Panc1 (cell line): ENCODE measurements around the gene STXBP3. TPM values are rescaled to one million over a fixed set of nuclear protein-coding genes. Genes with fewer than 3 reads are reported as not detected.

Experiments used
- ATAC-seq: fragments of 200-7000 bp; cut with Tn5 transposase; 2 replicates; pipeline ENCODE4 v1.9.1; 2020; ENCODE audit warnings: mild to moderate bottlenecking, moderate library complexity
- BruUV-seq: library from RNA; stranded (reverse); fragments of 400-500 nt; replicated peaks from 2 replicates; lab custom pipeline; 2021; lab: Mats Ljungman, UMichigan
- CTCF ChIA-PET: fragments of 300-600 bp; sonication (Branson Sonifier 250); formaldehyde crosslinking; loops from one replicate; lab custom pipeline; 2022; ENCODE audit warnings: antibody characterized with exemption; lab: Charles Lee
- POLR2A ChIA-PET: fragments of 300-600 bp; sonication (Branson Sonifier 250); formaldehyde crosslinking; loops from one replicate; lab custom pipeline; 2022; ENCODE audit warnings: antibody characterized with exemption; lab: Charles Lee
- DNase-seq: peaks from one replicate; pipeline ENCODE4 v3.0.0-alpha.2; 2010; ENCODE audit warnings: low read depth, low spot score
- H3K27ac ChIP-seq: 2 replicates; pipeline ENCODE4 v1.5.1; 2011; ENCODE audit warnings: mild to moderate bottlenecking, low read length, inconsistent platforms
- H3K27me3 ChIP-seq: fragments of 200-500 bp; sonication (Bioruptor generic); 2 replicates; pipeline ENCODE4 v1.6.0; 2014; ENCODE audit warnings: low read length, inconsistent platforms; ENCODE audit not compliant: control insufficient read depth, insufficient read depth
- H3K36me3 ChIP-seq: fragments of 200-500 bp; sonication (Bioruptor generic); 2 replicates; pipeline ENCODE4 v1.5.1; 2014; ENCODE audit warnings: inconsistent platforms, mild to moderate bottlenecking, low read length, moderate library complexity; ENCODE audit not compliant: control insufficient read depth, insufficient read depth
- H3K4me1 ChIP-seq: 2 replicates; pipeline ENCODE4 v1.5.1; 2011; ENCODE audit warnings: inconsistent platforms, mild to moderate bottlenecking, low read length, moderate library complexity; ENCODE audit not compliant: control insufficient read depth, insufficient read depth
- H3K4me3 ChIP-seq, 2 experiments: 2 replicates each; pipeline ENCODE4 v1.5.1; 2011 to 2012; ENCODE audit warnings: low read depth in 2 of 2, low read length in 2 of 2, mild to moderate bottlenecking in 2 of 2, inconsistent platforms in 1 of 2, moderate library complexity in 1 of 2
- H3K9me3 ChIP-seq: fragments of 200-500 bp; sonication (Bioruptor generic); 2 replicates; pipeline ENCODE4 v1.5.1; 2014; ENCODE audit warnings: low read depth, mild to moderate bottlenecking, inconsistent platforms, low read length, moderate library complexity; ENCODE audit not compliant: control insufficient read depth, insufficient read depth
- POLR2AphosphoS5 ChIP-seq: IDR thresholded peaks from 2 replicates; pipeline ENCODE4 v1.6.1; 2012; ENCODE audit warnings: mild to moderate bottlenecking, low read depth, low read length, moderate library complexity
- SIN3A ChIP-seq: IDR thresholded peaks from 2 replicates; pipeline ENCODE4 v1.6.1; 2012; ENCODE audit warnings: low read depth, mild to moderate bottlenecking, low read length, moderate library complexity, borderline replicate concordance; ENCODE audit not compliant: insufficient read depth
- TCF7L2 ChIP-seq: IDR thresholded peaks from 2 replicates; pipeline ENCODE4 v1.6.1; 2011; ENCODE audit warnings: mild to moderate bottlenecking, low read depth, low read length, inconsistent platforms
- in situ Hi-C: cut with HindIII; loops from 2 replicates; pipeline ENCODE4 v1.10.0; 2016; ENCODE audit warnings: low sequenced_read_pairs, low pct_unique_long_range_greater_than_20kb
- intact Hi-C: fragments of 100-400 bp; cut with micrococcal nuclease; formaldehyde crosslinking; loops from one replicate; pipeline ENCODE4 v1.10.0; 2022; ENCODE audit not compliant: unreplicated experiment
- total RNA-seq: library from RNA; stranded (reverse); gene quantifications from one replicate; pipeline ENCODE4 v1.2.1, GENCODE V29; 2021; ENCODE audit not compliant: unreplicated experiment
- TF ChIP-seq, protein P1 (sequence below), 2 experiments: IDR thresholded peaks; 2 replicates each; pipeline ENCODE4 v1.6.1; 2011 to 2012; ENCODE audit warnings: low read depth in 2 of 2, control low read depth in 1 of 2, low read length in 1 of 2, mild to moderate bottlenecking in 1 of 2, moderate library complexity in 1 of 2; ENCODE audit not compliant: insufficient read depth in 1 of 2
- TF ChIP-seq, protein P2 (sequence below): fragments of 450-650 bp; IDR thresholded peaks from 2 replicates; pipeline ENCODE4 v1.5.1; 2017; ENCODE audit warnings: mild to moderate bottlenecking

Gene STXBP3
- total RNA-seq, 1 experiment from 2014 or later, result 27.7 TPM

GRCh38 chr1:108722292-108722691 lies 24.2 kb upstream of the STXBP3 start:
- intact Hi-C loops, result no loop called here
- CTCF ChIA-PET, result no interaction called here
- no peak for ATAC-seq
- Histone ChIP-seq H3K9me3 (no peaks in the 10 kb centered on the region), H3K4me3 (peak overlapping the region in 1 of 2 experiments; percentile 12; a peak in 1 of 4 replicates), H3K36me3 (no peaks in the 10 kb centered on the region), H3K27me3 (no peaks in the 10 kb centered on the region), H3K4me1 (no peaks in the 10 kb centered on the region), H3K27ac (no peak overlapping the region)
- POLR2A ChIA-PET, result no interaction called here
- TF ChIP-seq, protein P1, sequence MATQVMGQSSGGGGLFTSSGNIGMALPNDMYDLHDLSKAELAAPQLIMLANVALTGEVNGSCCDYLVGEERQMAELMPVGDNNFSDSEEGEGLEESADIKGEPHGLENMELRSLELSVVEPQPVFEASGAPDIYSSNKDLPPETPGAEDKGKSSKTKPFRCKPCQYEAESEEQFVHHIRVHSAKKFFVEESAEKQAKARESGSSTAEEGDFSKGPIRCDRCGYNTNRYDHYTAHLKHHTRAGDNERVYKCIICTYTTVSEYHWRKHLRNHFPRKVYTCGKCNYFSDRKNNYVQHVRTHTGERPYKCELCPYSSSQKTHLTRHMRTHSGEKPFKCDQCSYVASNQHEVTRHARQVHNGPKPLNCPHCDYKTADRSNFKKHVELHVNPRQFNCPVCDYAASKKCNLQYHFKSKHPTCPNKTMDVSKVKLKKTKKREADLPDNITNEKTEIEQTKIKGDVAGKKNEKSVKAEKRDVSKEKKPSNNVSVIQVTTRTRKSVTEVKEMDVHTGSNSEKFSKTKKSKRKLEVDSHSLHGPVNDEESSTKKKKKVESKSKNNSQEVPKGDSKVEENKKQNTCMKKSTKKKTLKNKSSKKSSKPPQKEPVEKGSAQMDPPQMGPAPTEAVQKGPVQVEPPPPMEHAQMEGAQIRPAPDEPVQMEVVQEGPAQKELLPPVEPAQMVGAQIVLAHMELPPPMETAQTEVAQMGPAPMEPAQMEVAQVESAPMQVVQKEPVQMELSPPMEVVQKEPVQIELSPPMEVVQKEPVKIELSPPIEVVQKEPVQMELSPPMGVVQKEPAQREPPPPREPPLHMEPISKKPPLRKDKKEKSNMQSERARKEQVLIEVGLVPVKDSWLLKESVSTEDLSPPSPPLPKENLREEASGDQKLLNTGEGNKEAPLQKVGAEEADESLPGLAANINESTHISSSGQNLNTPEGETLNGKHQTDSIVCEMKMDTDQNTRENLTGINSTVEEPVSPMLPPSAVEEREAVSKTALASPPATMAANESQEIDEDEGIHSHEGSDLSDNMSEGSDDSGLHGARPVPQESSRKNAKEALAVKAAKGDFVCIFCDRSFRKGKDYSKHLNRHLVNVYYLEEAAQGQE (IDR thresholded peaks at IDR 0.05; ENCODE audit: insufficient read depth in 1 of 2, low read depth in 2 of 2, low read length in 1 of 2), result no peak
- TF ChIP-seq TCF7L2, result no peak
- TF ChIP-seq POLR2AphosphoS5, result no peak
- TF ChIP-seq SIN3A, result no peak
- TF ChIP-seq, protein P2, sequence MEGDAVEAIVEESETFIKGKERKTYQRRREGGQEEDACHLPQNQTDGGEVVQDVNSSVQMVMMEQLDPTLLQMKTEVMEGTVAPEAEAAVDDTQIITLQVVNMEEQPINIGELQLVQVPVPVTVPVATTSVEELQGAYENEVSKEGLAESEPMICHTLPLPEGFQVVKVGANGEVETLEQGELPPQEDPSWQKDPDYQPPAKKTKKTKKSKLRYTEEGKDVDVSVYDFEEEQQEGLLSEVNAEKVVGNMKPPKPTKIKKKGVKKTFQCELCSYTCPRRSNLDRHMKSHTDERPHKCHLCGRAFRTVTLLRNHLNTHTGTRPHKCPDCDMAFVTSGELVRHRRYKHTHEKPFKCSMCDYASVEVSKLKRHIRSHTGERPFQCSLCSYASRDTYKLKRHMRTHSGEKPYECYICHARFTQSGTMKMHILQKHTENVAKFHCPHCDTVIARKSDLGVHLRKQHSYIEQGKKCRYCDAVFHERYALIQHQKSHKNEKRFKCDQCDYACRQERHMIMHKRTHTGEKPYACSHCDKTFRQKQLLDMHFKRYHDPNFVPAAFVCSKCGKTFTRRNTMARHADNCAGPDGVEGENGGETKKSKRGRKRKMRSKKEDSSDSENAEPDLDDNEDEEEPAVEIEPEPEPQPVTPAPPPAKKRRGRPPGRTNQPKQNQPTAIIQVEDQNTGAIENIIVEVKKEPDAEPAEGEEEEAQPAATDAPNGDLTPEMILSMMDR, result no peak
- no peak for DNase-seq
- in situ Hi-C loops, result no loop called here
- BruUV-seq, result no TSS peak

GRCh38 chr1:108725906-108726305 lies 20.6 kb upstream of the STXBP3 start:
- no peak for ATAC-seq
- no peaks in the 10 kb centered on the region for H3K36me3 ChIP-seq
- POLR2A ChIA-PET, result no interaction called here
- CTCF ChIA-PET, result no interaction called here
- H3K9me3 ChIP-seq, result no peaks in the 10 kb centered on the region
- no peak for TF ChIP-seq SIN3A
- TF ChIP-seq, protein P1 (IDR thresholded peaks at IDR 0.05; ENCODE audit: insufficient read depth in 1 of 2, low read depth in 2 of 2, low read length in 1 of 2), result no peak
- TF ChIP-seq POLR2AphosphoS5, result no peak
- TF ChIP-seq TCF7L2, result no peak
- TF ChIP-seq, protein P2, result no peak
- no peak overlapping the region for H3K4me3 ChIP-seq
- no peaks in the 10 kb centered on the region for H3K27me3 ChIP-seq
- no peak overlapping the region for H3K27ac ChIP-seq
- in situ Hi-C loops (no loop called here), intact Hi-C loops (no loop called here)
- DNase-seq, result no peak
- no TSS peak for BruUV-seq
- no peaks in the 10 kb centered on the region for H3K4me1 ChIP-seq
